Stimulated activated naive CD8-positive, alpha-beta T cell treated with anti-CD3 and anti-CD28 coated beads, Interleukin-15, Interleukin-2, amounts not matched to agents 100 ng/mL and 50 ng/mL, for 24 hours (primary cell): ENCODE measurements around the gene MAGEC2.

Source experiments
- H3K27ac Mint-ChIP-seq: one replicate; pipeline ENCODE4 v1.8.0; 2021; ENCODE audit warnings: mild to moderate bottlenecking, mixed read lengths
- H3K27me3 Mint-ChIP-seq: one replicate; pipeline ENCODE4 v1.8.0; 2021; ENCODE audit warnings: mixed read lengths
- H3K36me3 Mint-ChIP-seq: one replicate; pipeline ENCODE4 v1.8.0; 2021; ENCODE audit warnings: low read depth, mixed read lengths
- H3K4me1 Mint-ChIP-seq: one replicate; pipeline ENCODE4 v1.8.0; 2021; ENCODE audit warnings: low read depth, mixed read lengths
- H3K4me3 Mint-ChIP-seq: one replicate; pipeline ENCODE4 v1.8.0; 2021; ENCODE audit warnings: mild to moderate bottlenecking, mixed read lengths
- H3K9me3 Mint-ChIP-seq: one replicate; pipeline ENCODE4 v1.8.0; 2021; ENCODE audit warnings: mixed read lengths

Gene MAGEC2

GRCh38 chrX:142204522-142205433, at the start of gene MAGEC2:
TSS of gene MAGEC2 (minus strand) at chrX:142205290. CDS start at chrX:142203987, 1,303 bp downstream.
- Mint-ChIP-seq H3K4me1 (no peaks in the 10 kb centered on the region), H3K36me3 (no peaks in the 10 kb centered on the region), H3K27me3 (no peaks in the 10 kb centered on the region), H3K4me3 (no peak within 1 kb of the TSS), H3K27ac (no peak within 1 kb of the TSS), H3K9me3 (no peaks in the 10 kb centered on the region)

- no peak overlapping the region for H3K4me3 Mint-ChIP-seq
- no peaks in the 10 kb centered on the region for H3K4me1 Mint-ChIP-seq
- no peaks in the 10 kb centered on the region for H3K9me3 Mint-ChIP-seq
- no peaks in the 10 kb centered on the region for H3K27me3 Mint-ChIP-seq
- H3K36me3 Mint-ChIP-seq = no peaks in the 10 kb centered on the region
- H3K27ac Mint-ChIP-seq = no peak overlapping the region
Measured at GRCh38 chrX:142251680-142252079, 46.6 kb upstream of the MAGEC2 start.

- no peaks in the 10 kb centered on the region for H3K4me1 Mint-ChIP-seq
- no peaks in the 10 kb centered on the region for H3K36me3 Mint-ChIP-seq
- H3K27me3 Mint-ChIP-seq = no peaks in the 10 kb centered on the region
- H3K27ac Mint-ChIP-seq = no peak overlapping the region
- no peak overlapping the region for H3K4me3 Mint-ChIP-seq
- no peaks in the 10 kb centered on the region for H3K9me3 Mint-ChIP-seq
Measured at GRCh38 chrX:142251202-142251601, 46.1 kb upstream of the MAGEC2 start.

- no peaks in the 10 kb centered on the region for H3K27me3 Mint-ChIP-seq
- H3K4me3 Mint-ChIP-seq = no peak overlapping the region
- H3K36me3 Mint-ChIP-seq = no peaks in the 10 kb centered on the region
- no peak overlapping the region for H3K27ac Mint-ChIP-seq
- H3K9me3 Mint-ChIP-seq = no peaks in the 10 kb centered on the region
- no peaks in the 10 kb centered on the region for H3K4me1 Mint-ChIP-seq
Measured at GRCh38 chrX:142250502-142250901, 45.4 kb upstream of the MAGEC2 start.

GRCh38 chrX:142249721-142250120, 44.6 kb upstream of the MAGEC2 start:
- Mint-ChIP-seq H3K36me3 (no peaks in the 10 kb centered on the region), H3K27me3 (no peaks in the 10 kb centered on the region), H3K9me3 (no peaks in the 10 kb centered on the region), H3K27ac (no peak overlapping the region), H3K4me3 (no peak overlapping the region), H3K4me1 (no peaks in the 10 kb centered on the region)

- Mint-ChIP-seq H3K9me3 (no peaks in the 10 kb centered on the region), H3K27me3 (no peaks in the 10 kb centered on the region), H3K36me3 (no peaks in the 10 kb centered on the region), H3K4me1 (no peaks in the 10 kb centered on the region), H3K4me3 (no peak overlapping the region), H3K27ac (no peak overlapping the region)
Measured at GRCh38 chrX:142244568-142244967, 39.5 kb upstream of the MAGEC2 start.

GRCh38 chrX:142238536-142238935, 33.4 kb upstream of the MAGEC2 start:
- H3K4me1 Mint-ChIP-seq = no peaks in the 10 kb centered on the region
- H3K27me3 Mint-ChIP-seq = no peaks in the 10 kb centered on the region
- no peaks in the 10 kb centered on the region for H3K36me3 Mint-ChIP-seq
- no peak overlapping the region for H3K4me3 Mint-ChIP-seq
- no peaks in the 10 kb centered on the region for H3K9me3 Mint-ChIP-seq
- no peak overlapping the region for H3K27ac Mint-ChIP-seq

- H3K4me1 Mint-ChIP-seq = no peaks in the 10 kb centered on the region
- H3K27me3 Mint-ChIP-seq = no peaks in the 10 kb centered on the region
- H3K36me3 Mint-ChIP-seq = no peaks in the 10 kb centered on the region
- H3K4me3 Mint-ChIP-seq = no peak overlapping the region
- H3K9me3 Mint-ChIP-seq = no peaks in the 10 kb centered on the region
- no peak overlapping the region for H3K27ac Mint-ChIP-seq
Measured at GRCh38 chrX:142233400-142233799, 28.3 kb upstream of the MAGEC2 start.

GRCh38 chrX:142214081-142214480, 9.0 kb upstream of the MAGEC2 start:
- no peaks in the 10 kb centered on the region for H3K27me3 Mint-ChIP-seq
- H3K27ac Mint-ChIP-seq = no peak overlapping the region
- no peaks in the 10 kb centered on the region for H3K9me3 Mint-ChIP-seq
- H3K4me3 Mint-ChIP-seq = no peak overlapping the region
- no peaks in the 10 kb centered on the region for H3K4me1 Mint-ChIP-seq
- no peaks in the 10 kb centered on the region for H3K36me3 Mint-ChIP-seq

- Mint-ChIP-seq H3K27me3 (no peaks in the 10 kb centered on the region), H3K4me1 (no peaks in the 10 kb centered on the region), H3K4me3 (no peak overlapping the region), H3K36me3 (no peaks in the 10 kb centered on the region), H3K9me3 (no peaks in the 10 kb centered on the region), H3K27ac (no peak overlapping the region)
Measured at GRCh38 chrX:142201113-142201512, 4.0 kb downstream of the MAGEC2 start.

GRCh38 chrX:142186103-142186502, 19.0 kb downstream of the MAGEC2 start:
- Mint-ChIP-seq H3K27ac (no peak overlapping the region), H3K9me3 (peaks cover 7% of the 10 kb centered on the region), H3K36me3 (no peaks in the 10 kb centered on the region), H3K4me3 (no peak overlapping the region), H3K27me3 (no peaks in the 10 kb centered on the region), H3K4me1 (no peaks in the 10 kb centered on the region)

- no peaks in the 10 kb centered on the region for H3K36me3 Mint-ChIP-seq
- no peaks in the 10 kb centered on the region for H3K27me3 Mint-ChIP-seq
- H3K27ac Mint-ChIP-seq = no peak overlapping the region
- no peaks in the 10 kb centered on the region for H3K4me1 Mint-ChIP-seq
- no peak overlapping the region for H3K4me3 Mint-ChIP-seq
- peaks cover 7% of the 10 kb centered on the region for H3K9me3 Mint-ChIP-seq
Measured at GRCh38 chrX:142184756-142185602, 20.1 kb downstream of the MAGEC2 start.

- Mint-ChIP-seq H3K27me3 (no peaks in the 10 kb centered on the region), H3K4me3 (no peak overlapping the region), H3K36me3 (no peaks in the 10 kb centered on the region), H3K9me3 (no peaks in the 10 kb centered on the region), H3K27ac (no peak overlapping the region), H3K4me1 (no peaks in the 10 kb centered on the region)
Measured at GRCh38 chrX:142156567-142156966, 48.5 kb downstream of the MAGEC2 start.
